Activated CD4-positive, alpha-beta T cell treated with anti-CD3 and anti-CD28 coated beads, Interleukin-2, amount 50 U/mL, for 24 hours (primary cell): ENCODE data around the gene ZNF134.

Experiments
- DNase-seq, 2 donors: peaks; one replicate each; pipeline ENCODE4 v3.0.0-alpha.2; 2020; ENCODE audit warnings: low read depth in 1 of 2, low spot score in 1 of 2

The ZNF134 gene

GRCh38 chr19:57613941-57614743 is at the start of gene ZNF134:
TSS of gene ZNF134 (plus strand) at chr19:57614242. CDS start at chr19:57619469, 5,227 bp downstream.
- peak; percentile 76 to 88 for DNase-seq

- DNase-seq: no peak
These were observed 47.4 kb upstream of the ZNF134 start for GRCh38 chr19:57566396-57567265.

- no peak for DNase-seq
These were observed 43.3 kb upstream of the ZNF134 start for GRCh38 chr19:57570707-57571106.

DNA sequence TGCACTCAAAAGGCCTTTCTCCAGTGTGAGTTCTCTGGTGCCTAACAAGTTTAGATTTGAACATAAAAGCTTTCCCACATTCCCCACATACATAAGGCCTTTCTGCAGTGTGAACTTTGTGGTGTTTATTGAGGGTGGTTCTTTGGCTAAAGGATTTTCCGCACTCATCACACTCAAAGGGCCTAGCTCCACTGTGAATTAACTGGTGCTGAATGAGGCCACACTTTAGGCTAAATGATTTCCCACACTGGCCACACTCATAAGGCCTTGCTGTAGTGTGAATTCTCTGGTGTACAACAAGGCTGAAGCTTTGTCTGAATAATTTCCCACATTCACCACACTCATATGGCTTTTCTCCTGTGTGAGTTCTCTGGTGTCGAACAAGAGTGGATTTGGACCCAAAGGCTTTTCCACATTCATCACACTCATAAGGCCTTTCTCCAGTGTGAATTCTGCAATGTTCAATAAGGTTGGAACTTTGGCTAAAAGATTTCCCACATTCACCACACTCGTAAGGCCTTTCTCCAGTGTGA is 41.6 kb upstream of the ZNF134 start:
- no peak for DNase-seq

- no peak for DNase-seq
These were observed 37.4 kb upstream of the ZNF134 start for GRCh38 chr19:57576661-57577060.

DNA sequence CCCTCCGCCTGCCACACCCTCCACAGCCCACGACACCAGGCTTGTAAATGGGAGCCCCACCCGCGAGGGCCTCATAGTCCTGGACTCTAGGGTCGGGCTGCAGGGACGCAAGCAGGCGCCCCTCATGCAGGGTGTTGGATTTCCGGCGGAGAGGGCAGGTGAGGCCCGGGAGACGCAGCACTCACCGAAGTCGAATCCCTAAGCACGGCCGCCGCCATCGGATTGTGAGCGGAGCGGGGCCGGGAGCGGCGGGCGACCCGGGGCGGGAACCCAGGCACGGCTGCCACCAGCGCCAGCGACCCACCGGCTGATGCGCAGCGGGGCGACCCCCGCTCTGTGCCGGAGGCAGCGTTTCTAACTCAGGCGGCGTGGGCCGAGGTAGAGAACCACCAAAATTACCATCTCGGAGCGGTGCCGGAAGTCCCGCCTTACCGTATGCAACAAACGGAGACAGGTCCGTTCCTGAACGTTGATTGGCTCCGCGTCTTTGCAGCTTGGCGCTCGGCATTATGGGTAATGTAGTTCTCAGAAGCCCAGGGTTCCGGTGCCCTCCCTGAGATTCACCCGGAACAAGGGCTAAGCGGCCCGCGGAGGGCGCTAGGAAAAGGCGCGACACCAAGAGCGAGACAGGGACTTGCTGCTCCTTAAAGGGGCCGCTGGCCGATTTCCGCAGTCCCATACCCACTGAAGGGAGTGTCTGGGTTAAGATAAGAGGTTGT is 35.4 kb upstream of the ZNF134 start, which contains the start of gene ZNF416:
TSS of gene ZNF416 (minus strand) at position 425 of the 719 bp plus-strand sequence. CDS start at position 218, 207 bp downstream.
- peak; percentile 78 to 97 for DNase-seq

- DNase-seq: no peak
These were observed 30.9 kb upstream of the ZNF134 start for GRCh38 chr19:57583104-57583520.

- peak; percentile 68 to 84 for DNase-seq
These were observed 30.3 kb upstream of the ZNF134 start, which contains the start of gene ZIK1 for GRCh38 chr19:57583521-57584416. TSS of gene ZIK1 (plus strand) at chr19:57584145. CDS start at chr19:57584357, 212 bp downstream.

DNA sequence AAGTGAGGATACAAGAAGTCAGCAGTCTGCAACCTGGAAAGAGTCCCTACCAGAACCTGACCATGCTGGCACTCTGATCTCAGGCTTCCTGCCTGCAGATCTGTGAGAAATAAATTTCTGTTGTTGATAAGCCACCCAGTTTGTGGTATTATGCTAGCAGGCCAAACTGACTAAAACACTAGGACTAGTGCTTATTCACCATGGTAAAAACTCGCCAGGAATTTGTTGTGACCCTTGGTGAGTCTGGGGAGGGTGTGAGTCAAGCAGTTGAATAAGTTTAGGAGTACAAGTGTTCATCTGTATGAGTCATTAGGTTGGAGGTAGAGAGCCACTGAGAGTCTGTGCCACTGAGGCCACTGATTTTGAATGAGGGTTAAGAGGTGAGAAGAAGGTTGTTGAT is 26.5 kb upstream of the ZNF134 start:
- no peak for DNase-seq

- no peak for DNase-seq
These were observed 14.7 kb upstream of the ZNF134 start for GRCh38 chr19:57599377-57599760.

DNA sequence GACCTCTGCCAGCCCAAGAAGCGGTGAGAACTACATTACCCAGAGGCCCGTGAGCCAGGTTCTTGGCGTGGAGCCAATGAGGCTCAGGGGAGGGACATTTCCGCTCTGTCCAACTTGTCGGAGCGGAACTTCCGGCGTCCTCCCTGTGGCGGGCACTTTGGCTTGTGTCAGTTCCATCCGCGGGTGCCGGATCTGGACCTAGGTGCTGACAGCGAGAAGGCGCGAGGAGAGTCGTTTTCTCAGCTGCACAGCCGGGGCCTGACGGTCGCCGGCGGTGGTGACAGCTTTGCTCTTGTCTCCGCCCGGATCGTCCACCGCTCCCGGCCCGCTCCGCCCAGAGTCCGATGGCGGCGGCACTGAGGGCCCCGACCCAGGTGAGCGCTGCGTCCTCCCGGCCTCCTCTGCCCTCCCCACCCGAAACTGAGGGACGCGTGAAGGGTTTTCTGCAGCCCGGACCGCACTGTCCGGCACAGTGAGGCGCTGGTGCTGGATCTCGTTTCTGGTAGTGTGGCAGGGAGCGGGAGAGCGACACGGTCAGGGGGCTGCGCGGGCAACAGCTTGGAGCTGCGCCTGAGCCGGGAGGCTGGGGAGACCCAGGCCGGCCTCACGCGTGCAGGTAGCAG is 14.2 kb upstream of the ZNF134 start, which contains the start of gene ZNF530:
TSS of gene ZNF530 (plus strand) at position 125 of the 623 bp plus-strand sequence. CDS start 4,461 bp downstream, outside the sequence.
- DNase-seq: peak; percentile 80 to 90

GRCh38 chr19:57606931-57607330 is 7.1 kb upstream of the ZNF134 start:
- no peak for DNase-seq

GRCh38 chr19:57611113-57611512 is 2.9 kb upstream of the ZNF134 start:
- DNase-seq: no peak

DNA sequence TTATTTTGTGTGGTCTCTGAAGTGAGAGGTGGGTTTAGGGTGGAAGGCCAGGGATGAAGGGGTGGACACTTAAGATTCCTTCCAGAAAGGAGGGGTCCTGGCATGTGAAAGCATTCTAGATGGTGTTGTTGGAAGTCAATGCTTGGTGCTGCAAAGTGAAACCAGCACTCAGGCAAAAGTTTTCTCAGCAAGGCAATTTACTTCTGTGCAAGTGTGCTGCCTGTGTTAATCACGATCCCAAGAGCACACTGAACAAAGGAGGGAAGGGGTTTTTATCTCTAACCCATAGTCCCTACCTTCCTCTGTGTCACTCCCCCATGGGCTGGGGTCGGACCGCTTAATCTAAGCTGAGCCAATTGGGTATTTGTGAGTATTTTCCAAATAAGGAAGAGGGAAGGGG is 1.3 kb downstream of the ZNF134 start:
- DNase-seq: no peak

- no peak for DNase-seq
These were observed 6.8 kb downstream of the ZNF134 start for GRCh38 chr19:57620673-57621348.

GRCh38 chr19:57623091-57623490 is 9.0 kb downstream of the ZNF134 start:
- DNase-seq: no peak

DNA sequence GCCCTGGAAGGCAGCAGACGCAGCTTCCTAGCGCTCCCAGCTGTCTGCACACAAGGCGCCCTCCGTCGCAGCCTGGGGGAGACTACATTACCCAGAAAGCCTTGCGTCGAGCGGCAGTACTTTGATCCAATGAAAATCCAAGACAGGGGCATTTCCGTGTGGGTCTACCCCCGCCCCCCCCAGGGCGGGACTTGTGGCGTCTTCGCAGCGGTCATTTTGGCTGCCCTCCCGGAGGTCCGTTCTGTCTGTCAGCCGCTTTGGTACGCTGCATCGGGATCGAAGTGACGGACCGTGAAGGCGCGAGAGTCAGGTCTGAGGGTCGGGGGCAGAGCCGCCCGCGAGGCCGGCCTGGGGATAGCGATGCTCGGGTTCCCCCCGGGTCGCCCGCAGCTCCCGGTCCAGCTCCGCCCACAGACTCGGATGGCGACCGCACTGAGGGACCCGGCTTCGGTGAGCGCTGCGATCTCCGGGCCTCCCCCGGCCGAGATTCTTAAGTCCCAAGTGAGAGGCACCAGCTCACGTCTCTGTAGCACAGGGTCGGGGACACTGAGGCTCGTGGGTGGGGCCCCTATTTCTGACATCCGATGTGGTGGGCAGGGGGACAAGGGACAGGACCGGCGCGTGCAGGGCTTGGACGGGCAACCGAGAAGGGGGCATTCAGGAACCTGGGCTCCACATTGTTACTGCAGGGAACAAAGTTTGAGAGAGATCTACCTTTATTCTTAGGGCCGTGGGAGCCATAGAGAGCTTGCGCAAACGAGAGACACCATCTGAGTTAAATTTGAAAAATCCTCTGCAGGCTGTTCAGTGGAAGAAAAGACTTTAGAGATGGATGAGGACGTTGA is 19.2 kb downstream of the ZNF134 start, which contains the start of gene ZNF211:
TSS of gene ZNF211 (plus strand) at position 182 of the 845 bp plus-strand sequence. CDS start at position 361, 179 bp downstream.
- peak; percentile 58 to 79 for DNase-seq

DNA sequence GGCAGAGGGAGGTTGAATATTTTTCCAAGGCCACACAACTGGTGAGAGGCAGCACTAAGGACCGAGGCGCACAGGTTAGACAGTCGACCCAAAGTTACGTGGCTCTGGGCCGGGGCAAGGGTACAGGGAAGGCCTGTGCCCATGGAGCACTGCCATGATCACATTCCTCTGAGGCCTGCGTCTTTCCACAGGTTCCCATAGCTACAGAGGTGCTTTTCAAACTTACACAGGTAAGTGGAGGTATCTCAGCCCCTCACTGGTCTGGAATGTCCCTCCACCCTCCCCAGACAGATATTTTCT is 19.7 kb downstream of the ZNF134 start:
- no peak for DNase-seq
